ENCODE data around the gene TPRG1.

DNA sequence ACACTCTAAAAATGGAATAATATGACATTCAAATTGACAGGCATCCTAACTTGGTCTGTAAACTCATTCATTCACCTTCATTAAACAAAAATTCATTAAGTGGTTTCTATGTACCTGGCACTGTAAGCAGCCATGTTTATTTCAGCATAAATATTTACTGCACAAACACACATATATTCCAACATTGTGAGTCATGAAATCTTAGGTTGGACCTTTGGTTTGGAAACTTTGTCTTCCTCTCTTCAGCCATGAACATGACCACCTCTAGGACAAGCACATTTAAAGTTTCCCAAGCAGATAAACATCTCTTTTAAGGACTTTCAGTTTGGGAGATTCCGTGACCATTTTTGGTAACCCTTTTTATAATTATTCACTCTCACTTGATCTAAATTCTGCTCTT lies 131.8 kb downstream of the TPRG1 start:
- TF ChIP-seq EP300 (IDR thresholded peaks at IDR 0.05; ENCODE audit: low read depth) (no peak), POLR2A (IDR thresholded peaks at IDR 0.05) (no peak)
- TF ChIP-seq, protein P1, sequence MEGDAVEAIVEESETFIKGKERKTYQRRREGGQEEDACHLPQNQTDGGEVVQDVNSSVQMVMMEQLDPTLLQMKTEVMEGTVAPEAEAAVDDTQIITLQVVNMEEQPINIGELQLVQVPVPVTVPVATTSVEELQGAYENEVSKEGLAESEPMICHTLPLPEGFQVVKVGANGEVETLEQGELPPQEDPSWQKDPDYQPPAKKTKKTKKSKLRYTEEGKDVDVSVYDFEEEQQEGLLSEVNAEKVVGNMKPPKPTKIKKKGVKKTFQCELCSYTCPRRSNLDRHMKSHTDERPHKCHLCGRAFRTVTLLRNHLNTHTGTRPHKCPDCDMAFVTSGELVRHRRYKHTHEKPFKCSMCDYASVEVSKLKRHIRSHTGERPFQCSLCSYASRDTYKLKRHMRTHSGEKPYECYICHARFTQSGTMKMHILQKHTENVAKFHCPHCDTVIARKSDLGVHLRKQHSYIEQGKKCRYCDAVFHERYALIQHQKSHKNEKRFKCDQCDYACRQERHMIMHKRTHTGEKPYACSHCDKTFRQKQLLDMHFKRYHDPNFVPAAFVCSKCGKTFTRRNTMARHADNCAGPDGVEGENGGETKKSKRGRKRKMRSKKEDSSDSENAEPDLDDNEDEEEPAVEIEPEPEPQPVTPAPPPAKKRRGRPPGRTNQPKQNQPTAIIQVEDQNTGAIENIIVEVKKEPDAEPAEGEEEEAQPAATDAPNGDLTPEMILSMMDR (IDR thresholded peaks at IDR 0.05), result no peak
